Esophagus squamous epithelium (tissue), 4 donors: Measurements from ENCODE around the gene A4GALT.

Experiments used
- CTCF ChIP-seq, 6 experiments: fragments of 450-650 bp in 4 of 6; fragments of 200-600 bp in 2 of 6; sonication (generic) in 2 of 6; IDR thresholded peaks; one replicate each; pipeline ENCODE4 v1.5.1; 2016 to 2019; ENCODE audit warnings: antibody characterized with exemption in 6 of 6, mild to moderate bottlenecking in 4 of 6, moderate library complexity in 4 of 6
- POLR2A ChIP-seq, 4 donors: fragments of 450-650 bp; IDR thresholded peaks; one replicate each; pipeline ENCODE4 v1.6.1; 2017; ENCODE audit warnings: antibody characterized with exemption in 4 of 4, mild to moderate bottlenecking in 4 of 4, moderate library complexity in 3 of 4

- TF ChIP-seq CTCF (IDR thresholded peaks at IDR 0.05), result no peak
- no peak for TF ChIP-seq POLR2A (IDR thresholded peaks at IDR 0.05)
These were observed 55.5 kb downstream of the A4GALT start for GRCh38 chr22:42664976-42665831.
